Measurements from ENCODE around the gene SH3PXD2A.
A peak's percentile ranks its signal among the peaks of the same experiment; 100 is the strongest.

The SH3PXD2A gene

GRCh38 chr10:103824281-103824680 lies 31.1 kb downstream of the SH3PXD2A start:
- no peak overlapping the region for H3K4me3 ChIP-seq (ENCODE audit: control insufficient read depth, low read depth, low read length)
- DNase-seq (ENCODE audit: low read depth) = no peak
- TF ChIP-seq, protein P1, sequence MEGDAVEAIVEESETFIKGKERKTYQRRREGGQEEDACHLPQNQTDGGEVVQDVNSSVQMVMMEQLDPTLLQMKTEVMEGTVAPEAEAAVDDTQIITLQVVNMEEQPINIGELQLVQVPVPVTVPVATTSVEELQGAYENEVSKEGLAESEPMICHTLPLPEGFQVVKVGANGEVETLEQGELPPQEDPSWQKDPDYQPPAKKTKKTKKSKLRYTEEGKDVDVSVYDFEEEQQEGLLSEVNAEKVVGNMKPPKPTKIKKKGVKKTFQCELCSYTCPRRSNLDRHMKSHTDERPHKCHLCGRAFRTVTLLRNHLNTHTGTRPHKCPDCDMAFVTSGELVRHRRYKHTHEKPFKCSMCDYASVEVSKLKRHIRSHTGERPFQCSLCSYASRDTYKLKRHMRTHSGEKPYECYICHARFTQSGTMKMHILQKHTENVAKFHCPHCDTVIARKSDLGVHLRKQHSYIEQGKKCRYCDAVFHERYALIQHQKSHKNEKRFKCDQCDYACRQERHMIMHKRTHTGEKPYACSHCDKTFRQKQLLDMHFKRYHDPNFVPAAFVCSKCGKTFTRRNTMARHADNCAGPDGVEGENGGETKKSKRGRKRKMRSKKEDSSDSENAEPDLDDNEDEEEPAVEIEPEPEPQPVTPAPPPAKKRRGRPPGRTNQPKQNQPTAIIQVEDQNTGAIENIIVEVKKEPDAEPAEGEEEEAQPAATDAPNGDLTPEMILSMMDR (conservative IDR thresholded peaks at IDR 0.05; ENCODE audit: control insufficient read depth, insufficient read depth, low read depth, low read length) = no peak

DNA sequence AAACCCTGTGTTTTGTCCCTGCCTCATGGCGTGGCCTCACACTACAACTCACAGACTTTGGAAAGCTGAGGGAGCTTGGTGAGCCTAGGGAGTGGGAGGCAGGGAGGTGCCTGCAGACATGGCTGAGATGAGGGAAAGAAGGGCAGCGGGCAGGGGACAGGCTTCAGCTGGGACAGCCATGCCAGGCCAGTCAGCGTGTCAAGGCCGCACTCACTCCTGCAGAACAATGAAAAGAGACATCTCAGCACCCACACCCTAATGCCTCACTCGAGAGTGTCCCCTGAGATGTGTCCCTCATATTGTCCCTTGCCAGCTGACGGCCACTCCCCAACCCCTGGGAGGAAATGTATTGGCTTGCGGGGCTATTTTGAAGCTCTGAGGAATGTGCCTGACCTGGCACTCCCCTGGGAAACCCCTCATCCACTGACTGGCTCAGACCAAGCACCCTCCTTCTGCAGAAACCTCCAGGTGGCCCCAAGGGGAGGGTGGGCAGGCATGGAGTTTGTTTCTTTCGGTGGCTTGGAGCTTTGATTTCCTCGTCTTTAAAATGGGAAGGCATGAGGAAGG lies 31.6 kb downstream of the SH3PXD2A start:
- DNase-seq (ENCODE audit: low read depth) = no peak
- no peak overlapping the region for H3K4me3 ChIP-seq (ENCODE audit: control insufficient read depth, low read depth, low read length)
- TF ChIP-seq, protein P1 (conservative IDR thresholded peaks at IDR 0.05; ENCODE audit: control insufficient read depth, insufficient read depth, low read depth, low read length) = no peak

- TF ChIP-seq, protein P1 (conservative IDR thresholded peaks at IDR 0.05; ENCODE audit: control insufficient read depth, insufficient read depth, low read depth, low read length) = no peak
- no peak for DNase-seq (ENCODE audit: low read depth)
- no peak overlapping the region for H3K4me3 ChIP-seq (ENCODE audit: control insufficient read depth, low read depth, low read length)
These were observed 32.6 kb downstream of the SH3PXD2A start for GRCh38 chr10:103822800-103823199.

GRCh38 chr10:103822107-103822716 lies 33.2 kb downstream of the SH3PXD2A start:
- TF ChIP-seq, protein P1 (conservative IDR thresholded peaks at IDR 0.05; ENCODE audit: control insufficient read depth, insufficient read depth, low read depth, low read length) = no peak
- no peak for DNase-seq (ENCODE audit: low read depth)
- H3K4me3 ChIP-seq (ENCODE audit: control insufficient read depth, low read depth, low read length) = no peak overlapping the region

DNA sequence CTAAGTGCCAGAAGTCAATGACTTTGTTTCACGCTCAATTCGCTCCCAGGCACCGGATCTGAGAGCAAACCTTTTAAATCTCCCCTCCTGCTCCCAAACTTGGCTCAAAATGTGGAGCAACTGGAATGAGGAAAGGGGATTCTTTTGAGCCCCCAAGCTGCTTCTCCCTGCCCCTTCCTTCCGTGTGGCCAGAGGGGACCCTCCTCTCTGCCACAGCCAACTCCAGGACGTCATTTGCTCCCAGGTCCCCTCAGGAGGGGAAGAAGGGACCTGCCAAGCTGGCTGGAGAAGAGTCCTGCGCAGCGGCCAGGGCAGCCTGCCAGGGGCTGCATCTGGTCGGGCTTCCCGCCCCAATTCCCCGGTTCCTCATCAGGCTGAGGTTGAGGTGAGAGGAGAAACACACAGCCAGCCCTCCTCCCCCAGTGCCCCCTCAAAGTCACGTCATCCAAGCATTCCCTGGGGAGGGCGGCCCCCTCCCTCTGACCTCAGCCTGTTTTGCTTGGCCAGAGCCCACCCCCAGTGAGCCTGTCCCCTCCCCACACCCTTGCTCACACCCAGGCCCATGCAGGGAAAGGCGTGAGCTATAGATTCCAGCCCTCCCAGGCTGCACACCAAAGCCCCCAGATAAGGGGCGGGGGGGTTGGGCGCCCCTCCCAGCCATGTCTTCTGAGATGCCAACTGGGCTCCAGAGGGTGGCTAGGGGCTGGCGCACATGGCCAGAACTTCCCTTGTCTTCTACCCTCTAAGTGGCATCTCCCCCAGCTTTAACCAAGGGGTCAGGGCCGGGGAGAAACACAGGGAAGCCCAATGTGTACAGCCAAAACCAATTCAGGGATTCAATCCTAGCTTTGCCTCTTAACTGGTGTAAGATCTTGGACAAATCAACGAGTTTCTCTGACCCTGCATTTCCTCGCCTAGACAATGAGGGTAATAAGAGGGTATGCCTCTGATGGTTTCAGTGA lies 35.0 kb downstream of the SH3PXD2A start:
- DNase-seq (ENCODE audit: low read depth) = peak; percentile 88

DNA sequence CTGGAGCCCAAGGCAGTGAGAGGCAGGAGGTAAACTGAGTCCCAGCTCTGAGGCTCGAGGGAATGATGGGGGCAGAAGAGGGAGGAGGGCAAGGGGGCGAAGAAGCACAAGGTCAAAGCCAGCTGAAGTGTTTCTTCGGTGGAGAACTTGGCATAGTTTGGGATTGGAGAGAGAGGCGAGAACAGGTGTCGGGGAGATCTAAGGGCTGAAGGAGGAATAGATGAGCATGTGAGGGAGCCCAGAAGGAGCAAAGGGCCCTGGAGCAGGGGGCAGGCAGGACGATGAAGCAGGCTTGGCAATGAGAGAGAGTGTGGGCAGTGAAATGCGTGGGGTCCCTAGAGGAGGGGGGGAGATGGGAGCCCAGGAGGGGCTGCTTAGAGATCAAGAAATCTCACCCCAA lies 35.9 kb downstream of the SH3PXD2A start:
- TF ChIP-seq, protein P1 (conservative IDR thresholded peaks at IDR 0.05; ENCODE audit: control insufficient read depth, insufficient read depth, low read depth, low read length) = no peak
- no peak for DNase-seq (ENCODE audit: low read depth)
- no peak overlapping the region for H3K4me3 ChIP-seq (ENCODE audit: control insufficient read depth, low read depth, low read length)

More for the DNA sequence above, 35.0 kb downstream of the SH3PXD2A start:
- TF ChIP-seq, protein P1 (conservative IDR thresholded peaks at IDR 0.05; ENCODE audit: control insufficient read depth, insufficient read depth, low read depth, low read length) = no peak
- H3K4me3 ChIP-seq (ENCODE audit: control insufficient read depth, low read depth, low read length) = no peak overlapping the region
